HG02885 (cell line): ENCODE data around the gene TSPEAR.

Experiments
- ATAC-seq: cut with Tn5 transposase; IDR thresholded peaks from one replicate; pipeline ENCODE4 v1.9.1; 2021; ENCODE audit warnings: mild to moderate bottlenecking; ENCODE audit not compliant: unreplicated experiment, poor library complexity

Gene TSPEAR

GRCh38 chr21:44499631-44500030, 211.7 kb downstream of the TSPEAR start:
- ATAC-seq: no peak

- ATAC-seq: no peak
Measured at GRCh38 chr21:44499211-44499560, 212.2 kb downstream of the TSPEAR start.

- ATAC-seq: no peak
Measured at GRCh38 chr21:44498280-44499210, 212.8 kb downstream of the TSPEAR start.

- ATAC-seq: no peak
Measured at GRCh38 chr21:44497703-44498126, 213.7 kb downstream of the TSPEAR start.

- ATAC-seq: no peak
Measured at GRCh38 chr21:44496564-44497550, 214.5 kb downstream of the TSPEAR start.

- ATAC-seq: no peak
Measured at GRCh38 chr21:44495611-44496563, 215.5 kb downstream of the TSPEAR start.

- ATAC-seq: no peak
Measured at GRCh38 chr21:44494956-44495355, 216.4 kb downstream of the TSPEAR start.

GRCh38 chr21:44494418-44494817, 217.0 kb downstream of the TSPEAR start:
- no peak for ATAC-seq

- no peak for ATAC-seq
Measured at GRCh38 chr21:44492567-44493385, 218.6 kb downstream of the TSPEAR start.

GRCh38 chr21:44490816-44491215, 220.6 kb downstream of the TSPEAR start:
- no peak for ATAC-seq

- ATAC-seq: no peak
Measured at GRCh38 chr21:44490405-44490804, 221.0 kb downstream of the TSPEAR start.

GRCh38 chr21:44489962-44490361, 221.4 kb downstream of the TSPEAR start:
- no peak for ATAC-seq

GRCh38 chr21:44487831-44488230, 223.5 kb downstream of the TSPEAR start:
- ATAC-seq: no peak

- no peak for ATAC-seq
Measured at GRCh38 chr21:44486302-44486701, 225.1 kb downstream of the TSPEAR start.

GRCh38 chr21:44485796-44486195, 225.6 kb downstream of the TSPEAR start:
- no peak for ATAC-seq

- ATAC-seq: no peak
Measured at GRCh38 chr21:44485254-44485793, 226.0 kb downstream of the TSPEAR start.

GRCh38 chr21:44484498-44485253, 226.7 kb downstream of the TSPEAR start:
- no peak for ATAC-seq
